SH-SY5Y (cell line): ENCODE measurements around the gene SORD.

Source experiments
- GATA2 ChIP-seq: IDR thresholded peaks from 2 replicates; pipeline ENCODE4 v1.6.1; 2011; ENCODE audit warnings: mild to moderate bottlenecking, low read depth, low read length
- GATA3 ChIP-seq: IDR thresholded peaks from 2 replicates; pipeline ENCODE4 v1.6.1; 2011; ENCODE audit warnings: low read depth, mild to moderate bottlenecking, low read length, moderate library complexity

SORD gene

GRCh38 chr15:45106002-45106790 lies 83.2 kb downstream of the SORD start:
- TF ChIP-seq GATA2 (no peak), GATA3 (no peak)

DNA sequence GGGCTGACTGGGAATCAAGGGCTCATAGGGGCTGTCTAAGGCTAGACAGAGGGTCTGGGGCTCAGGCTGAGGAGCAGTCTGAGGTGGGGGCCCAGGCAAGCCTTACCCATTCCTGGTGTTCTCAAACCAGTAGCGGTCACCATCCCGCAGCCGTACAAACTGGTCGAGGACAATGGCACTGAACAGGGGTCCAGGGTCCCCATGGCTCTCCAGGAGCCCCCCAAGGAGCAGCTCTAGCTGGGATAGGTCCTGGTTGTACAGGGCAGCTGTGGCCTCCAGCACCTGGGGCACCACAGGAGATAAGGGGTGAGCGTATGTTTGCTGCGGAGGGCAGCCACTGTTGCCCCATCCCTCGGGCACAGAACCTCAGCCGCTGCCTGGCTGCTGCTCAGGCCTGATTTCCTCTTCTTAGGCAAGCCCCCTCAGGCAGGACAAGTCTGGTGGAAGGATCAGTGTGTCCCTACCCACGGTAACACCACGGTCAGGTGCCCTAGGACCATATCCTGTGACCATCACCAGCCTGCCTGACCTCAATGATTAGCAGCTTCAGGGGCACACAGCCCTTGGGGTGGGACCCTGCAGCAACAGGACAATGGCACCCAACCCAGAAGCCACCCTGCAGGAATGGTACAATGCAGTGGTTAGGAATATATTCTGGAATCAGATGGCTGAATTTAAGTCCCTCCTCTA lies 85.1 kb downstream of the SORD start:
- TF ChIP-seq GATA2 = no peak
- TF ChIP-seq GATA3 = no peak

GRCh38 chr15:45110256-45110820 lies 87.3 kb downstream of the SORD start:
- TF ChIP-seq GATA2 (no peak), GATA3 (no peak)

- TF ChIP-seq GATA3 = no peak
- no peak for TF ChIP-seq GATA2
These were observed 88.6 kb downstream of the SORD start for GRCh38 chr15:45111390-45112142.

- TF ChIP-seq GATA2 = no peak
- no peak for TF ChIP-seq GATA3
These were observed 89.2 kb downstream of the SORD start for GRCh38 chr15:45112143-45112590.

DNA sequence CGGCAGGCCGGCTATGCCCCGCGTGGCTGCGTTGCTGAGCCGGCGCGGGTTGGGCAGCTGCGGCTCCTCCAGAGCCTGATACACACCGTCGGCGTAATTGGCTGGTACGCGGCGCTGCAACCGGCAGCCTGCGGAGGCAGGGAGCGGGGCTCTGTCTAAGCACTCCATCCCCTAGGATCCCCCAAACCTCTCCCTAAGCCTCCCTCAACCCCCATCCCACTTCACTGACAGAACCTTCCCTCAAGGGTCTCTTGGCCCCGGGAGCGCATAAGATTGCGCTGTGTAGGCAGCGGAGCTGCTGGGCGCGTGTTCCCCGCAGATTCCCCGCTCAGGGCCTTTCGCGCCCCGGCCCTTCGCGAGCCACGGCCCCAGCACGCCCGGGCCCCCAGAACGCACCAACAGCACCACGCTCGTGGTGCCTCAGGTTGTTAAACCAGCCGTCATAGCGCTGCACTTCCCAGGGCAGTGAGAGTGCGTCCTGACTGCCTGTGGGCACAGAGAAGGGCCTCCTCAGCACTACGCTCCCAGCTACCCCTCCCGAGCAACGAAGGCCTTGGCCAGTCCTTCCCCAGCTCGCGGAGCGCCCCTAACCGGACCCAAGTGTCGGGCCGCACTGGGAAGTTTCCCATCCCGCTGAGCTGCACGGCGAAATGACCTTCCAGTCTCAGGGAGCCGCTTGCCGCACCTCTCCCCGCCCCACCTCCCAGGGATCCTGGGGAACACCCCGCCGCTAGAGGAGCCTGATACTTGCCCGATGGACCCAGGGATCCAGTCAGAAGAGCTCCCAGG lies 89.8 kb downstream of the SORD start:
- TF ChIP-seq GATA3 (no peak), GATA2 (no peak)

DNA sequence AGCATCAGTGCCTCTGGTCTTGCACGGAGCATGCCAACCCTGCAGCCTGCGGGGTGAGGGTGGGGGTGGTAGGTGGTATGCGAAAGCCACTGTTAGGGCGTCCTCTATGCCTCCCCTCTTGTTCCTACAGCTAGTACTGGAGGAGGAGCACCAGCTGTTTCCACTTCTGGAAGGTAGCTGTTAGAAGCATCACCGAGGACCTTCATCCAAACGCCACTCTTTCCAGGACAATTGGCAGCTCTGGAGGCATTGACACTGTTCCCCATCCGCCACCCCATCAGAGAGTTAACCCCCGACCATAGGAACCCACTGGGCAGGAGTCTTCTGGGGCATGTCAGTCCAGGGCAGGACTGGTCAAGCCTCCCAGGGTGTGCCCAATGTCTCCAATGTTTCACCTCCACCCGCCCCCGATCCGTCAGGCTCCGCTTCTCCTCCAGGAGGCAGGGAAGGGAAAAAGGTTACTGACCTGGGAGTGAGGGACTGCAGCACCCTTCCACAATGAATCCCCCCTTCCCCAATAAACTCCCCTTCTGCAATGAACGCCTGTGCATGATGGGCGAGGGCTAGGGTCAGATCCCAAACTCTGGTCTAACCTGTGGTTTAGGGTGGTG lies 90.5 kb downstream of the SORD start:
- no peak for TF ChIP-seq GATA2
- TF ChIP-seq GATA3 = no peak

DNA sequence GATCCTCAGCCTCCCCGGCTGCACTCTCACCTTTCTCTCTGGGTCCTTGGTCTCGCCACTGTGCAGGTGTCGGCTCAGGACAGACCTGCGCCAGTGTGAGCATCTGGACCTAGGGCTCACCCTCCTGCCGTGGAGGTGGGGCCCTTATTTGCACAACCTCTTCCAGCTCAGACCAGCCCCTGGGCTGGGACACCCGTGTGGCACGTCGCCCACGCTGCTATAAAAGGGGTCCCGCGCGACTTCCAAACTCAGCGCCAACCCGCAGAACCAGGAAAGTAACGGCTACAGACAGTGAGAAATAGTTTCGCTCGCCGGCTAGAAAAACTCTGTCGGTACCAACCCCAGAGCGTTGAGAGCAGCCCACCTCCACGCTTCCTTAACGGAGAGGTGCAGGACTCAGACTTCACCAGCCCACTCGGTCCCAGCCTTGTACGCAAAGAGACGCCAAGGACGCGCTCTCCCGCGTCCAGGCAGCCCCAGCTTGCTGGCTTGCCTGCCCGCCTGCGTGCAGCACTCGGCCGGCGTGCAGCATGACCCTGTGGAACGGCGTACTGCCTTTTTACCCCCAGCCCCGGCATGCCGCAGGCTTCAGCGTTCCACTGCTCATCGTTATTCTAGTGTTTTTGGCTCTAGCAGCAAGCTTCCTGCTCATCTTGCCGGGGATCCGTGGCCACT lies 91.2 kb downstream of the SORD start, which contains the start of the genes DUOX2 and DUOXA2:
DUOX2 (minus strand) TSS at position 97 of the 675 bp plus-strand sequence. CDS start 761 bp downstream, outside the sequence.
DUOXA2 (plus strand) TSS at position 251 of the 675 bp plus-strand sequence; CDS start at position 531, 280 bp downstream.
- TF ChIP-seq GATA2 (no peak), GATA3 (no peak)

DNA sequence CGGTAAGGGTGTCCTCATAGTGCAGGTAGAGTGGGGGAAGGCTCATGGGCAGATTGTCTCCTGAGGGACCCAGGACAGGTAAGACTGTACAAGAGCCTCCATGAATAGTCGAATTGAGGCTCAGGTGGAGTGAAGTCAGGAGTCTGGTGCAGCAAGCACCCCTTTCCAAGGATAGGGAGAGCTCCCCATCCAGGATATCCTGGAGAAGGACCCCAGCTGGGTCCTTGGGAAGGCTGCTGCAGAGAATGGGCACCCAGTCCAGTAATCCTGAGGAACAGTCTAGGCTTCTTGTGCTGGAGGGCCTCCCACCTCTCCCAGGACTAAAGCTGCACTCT lies 91.7 kb downstream of the SORD start:
- no peak for TF ChIP-seq GATA3
- no peak for TF ChIP-seq GATA2

DNA sequence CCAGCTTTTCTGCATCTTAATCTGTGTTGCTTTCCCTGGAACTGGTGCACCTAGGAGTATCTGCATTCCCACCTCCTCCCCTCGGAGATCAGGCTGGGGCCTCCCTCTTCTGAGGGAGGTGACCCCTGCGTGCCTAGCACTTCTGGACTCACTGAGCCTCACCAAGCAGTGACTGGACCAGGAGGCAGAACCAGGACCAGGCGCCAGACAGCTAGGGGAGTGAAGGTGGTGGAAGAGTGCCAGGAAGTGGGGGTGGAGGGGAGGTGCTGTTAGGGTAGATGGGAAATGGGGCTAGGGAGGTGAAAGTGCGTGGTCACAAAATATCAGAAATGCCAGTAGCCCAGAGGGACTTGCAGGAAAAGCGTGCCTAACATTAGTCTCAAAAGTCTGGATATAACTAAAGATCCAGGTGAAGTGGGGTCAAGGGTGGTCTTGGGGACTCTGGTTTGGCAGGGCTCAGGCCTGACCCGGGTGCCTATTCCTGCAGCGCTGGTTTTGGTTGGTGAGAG lies 92.4 kb downstream of the SORD start:
- TF ChIP-seq GATA3 (no peak), GATA2 (no peak)

- TF ChIP-seq GATA3 (no peak), GATA2 (no peak)
These were observed 93.0 kb downstream of the SORD start for GRCh38 chr15:45116006-45116481.
